Liver (tissue), 9 donors: Measurements from ENCODE around the gene NRROS. TPM values are rescaled to one million over a fixed set of nuclear protein-coding genes. Genes with fewer than 3 reads are reported as not detected.

Experiments
- DNase-seq: peaks from one replicate; pipeline ENCODE4 v3.0.0-alpha.2; 2017; ENCODE audit warnings: low spot score
- H3K27ac ChIP-seq, 2 donors: one replicate each; pipeline ENCODE4 v1.7.0; 2013; ENCODE audit warnings: inconsistent platforms in 2 of 2, low read length in 2 of 2, control low read depth in 1 of 2, low read depth in 1 of 2, mild to moderate bottlenecking in 1 of 2
- H3K27me3 ChIP-seq, 4 donors: one replicate each; pipeline versions ENCODE4 v1.6.1 to v1.7.0; 2013; ENCODE audit warnings: low read length in 3 of 4, inconsistent platforms in 1 of 4, mild to moderate bottlenecking in 1 of 4, moderate library complexity in 1 of 4; ENCODE audit not compliant: control insufficient read depth in 4 of 4, insufficient read depth in 4 of 4
- H3K36me3 ChIP-seq, 4 donors: one replicate each; pipeline versions ENCODE4 v1.6.1 to v1.7.0; 2013; ENCODE audit warnings: low read length in 3 of 4, mild to moderate bottlenecking in 3 of 4, low read depth in 1 of 4, moderate library complexity in 1 of 4; ENCODE audit not compliant: control insufficient read depth in 4 of 4, insufficient read depth in 3 of 4
- H3K4me1 ChIP-seq, 4 donors: one replicate each; pipeline versions ENCODE4 v1.6.1 to v1.7.0; 2013; ENCODE audit warnings: low read length in 3 of 4, mild to moderate bottlenecking in 3 of 4, moderate library complexity in 1 of 4; ENCODE audit not compliant: control insufficient read depth in 4 of 4, insufficient read depth in 4 of 4
- H3K4me3 ChIP-seq, 3 donors: one replicate each; pipeline versions ENCODE4 v1.6.1 to v1.7.0; 2013; ENCODE audit warnings: low read length in 3 of 3, control low read depth in 1 of 3, low read depth in 1 of 3, mild to moderate bottlenecking in 1 of 3
- H3K9ac ChIP-seq, 2 donors: one replicate each; pipeline ENCODE4 v1.7.0; 2013; ENCODE audit warnings: low read length in 2 of 2, mild to moderate bottlenecking in 2 of 2, moderate library complexity in 2 of 2, control low read depth in 1 of 2, low read depth in 1 of 2
- H3K9me3 ChIP-seq, 4 donors: one replicate each; pipeline versions ENCODE4 v1.6.1 to v1.7.0; 2013; ENCODE audit warnings: low read length in 3 of 4; ENCODE audit not compliant: control insufficient read depth in 4 of 4
- ATF3 ChIP-seq: IDR thresholded peaks from 2 replicates; pipeline ENCODE4 v1.6.1; 2016; ENCODE audit warnings: antibody characterized with exemption
- EGR1 ChIP-seq, 2 donors: IDR thresholded peaks; 2 replicates each; pipeline ENCODE4 v1.6.1; 2016 to 2018; ENCODE audit warnings: antibody characterized with exemption in 2 of 2, low read depth in 2 of 2
- FOXA1 ChIP-seq: IDR thresholded peaks from 2 replicates; pipeline ENCODE4 v1.6.1; 2016; ENCODE audit warnings: antibody characterized with exemption
- FOXA2 ChIP-seq: IDR thresholded peaks from 2 replicates; pipeline ENCODE4 v1.6.1; 2016; ENCODE audit warnings: antibody characterized with exemption
- GABPA ChIP-seq, 2 donors: IDR thresholded peaks in 1 of 2; conservative IDR thresholded peaks in 1 of 2; 2 replicates each; pipeline ENCODE4 v1.6.1; 2016; ENCODE audit warnings: antibody characterized with exemption in 2 of 2, mild to moderate bottlenecking in 1 of 2, moderate library complexity in 1 of 2
- HNF4A ChIP-seq, 2 donors: conservative IDR thresholded peaks; 2 replicates each; pipeline ENCODE4 v1.6.1; 2016; ENCODE audit warnings: antibody characterized with exemption in 2 of 2, mild to moderate bottlenecking in 2 of 2
- HNF4G ChIP-seq: IDR thresholded peaks from 2 replicates; pipeline ENCODE4 v1.6.1; 2016; ENCODE audit warnings: antibody characterized with exemption
- JUND ChIP-seq, 2 donors: IDR thresholded peaks; 2 replicates each; pipeline ENCODE4 v1.6.1; 2016; ENCODE audit warnings: antibody characterized with exemption in 2 of 2
- MAX ChIP-seq: IDR thresholded peaks from 2 replicates; pipeline ENCODE4 v1.6.1; 2016; ENCODE audit warnings: antibody characterized with exemption
- NR2F2 ChIP-seq: IDR thresholded peaks from 2 replicates; pipeline ENCODE4 v1.6.1; 2016; ENCODE audit warnings: antibody characterized with exemption
- RAD21 ChIP-seq, 2 donors: IDR thresholded peaks; 2 replicates each; pipeline ENCODE4 v1.6.1; 2016; ENCODE audit warnings: antibody characterized with exemption in 2 of 2, mild to moderate bottlenecking in 2 of 2
- REST ChIP-seq: IDR thresholded peaks from 2 replicates; pipeline ENCODE4 v1.6.1; 2016; ENCODE audit warnings: antibody characterized with exemption, mild to moderate bottlenecking
- RXRA ChIP-seq, 2 donors: IDR thresholded peaks; 2 replicates each; pipeline ENCODE4 v1.6.1; 2017 to 2018; ENCODE audit warnings: antibody characterized with exemption in 2 of 2, mild to moderate bottlenecking in 1 of 2
- SP1 ChIP-seq: IDR thresholded peaks from 2 replicates; pipeline ENCODE4 v1.6.1; 2018; ENCODE audit warnings: antibody characterized with exemption, mild to moderate bottlenecking
- TAF1 ChIP-seq: conservative IDR thresholded peaks from 2 replicates; pipeline ENCODE4 v1.6.1; 2016; ENCODE audit warnings: antibody characterized with exemption, mild to moderate bottlenecking
- YY1 ChIP-seq: IDR thresholded peaks from 2 replicates; pipeline ENCODE4 v1.6.1; 2016; ENCODE audit warnings: antibody characterized with exemption, mild to moderate bottlenecking
- ZBTB33 ChIP-seq: IDR thresholded peaks from 2 replicates; pipeline ENCODE4 v1.6.1; 2016; ENCODE audit warnings: antibody characterized with exemption
- WGBS: extraction: QIAGEN DNeasy Blood & Tissue Kit; methylation state at CpG from one replicate; pipeline ENCODE4 v1.1.7; 2013; 5-methylcytosine and 5-hydroxymethylcytosine counted together
- polyA plus RNA-seq, 2 donors: library from polyadenylated mRNA; stranded (reverse) in 1 of 2; unstranded in 1 of 2; fragments of 200-250 nt in 1 of 2; fragments of >200 nt in 1 of 2; fragmentation: Nextera tagmentation in 1 of 2; extraction: Ambion mirVana in 1 of 2; gene quantifications; one replicate each; pipeline versions ENCODE4 v1.2.1 to v1.2.3, GENCODE V29; 2013 to 2015
- total RNA-seq, 2 donors: library from RNA; depleted of rRNA; stranded (reverse); fragments of >200 nt; gene quantifications; one replicate each; pipeline ENCODE4 v1.2.3, GENCODE V29; 2014
- donor health status: healthy.
- donor health status: healthy.
- donor health status: healthy.
- donor health status: healthy.
- donor health status: healthy.

NRROS gene
- total and polyA plus RNA-seq, 4 donors, result 0.82 to 9.2 (median 3.0) TPM

- Histone ChIP-seq H3K4me1 (peaks cover under 1 to 3% (median 2%) of the 10 kb centered on the region in 4 donors), H3K9me3 (no peaks in the 10 kb centered on the region), H3K4me3 (no peak overlapping the region), H3K27me3 (no peaks in the 10 kb centered on the region), H3K27ac (no peak overlapping the region), H3K9ac (no peak overlapping the region), H3K36me3 (no peaks in the 10 kb centered on the region)
- no peak for DNase-seq
- TF ChIP-seq SP1 (no peak), RAD21 (IDR thresholded peaks at IDR 0.05) (no peak), RXRA (IDR thresholded peaks at IDR 0.05) (no peak)
- WGBS, result 81% methylated on average over 5 of the region's 5 CpGs
Observed at GRCh38 chr3:196706327-196706726, 66.8 kb downstream of the NRROS start.

- Histone ChIP-seq H3K4me1 (peaks cover 4 to 6% (median 5%) of the 10 kb centered on the region in 4 donors), H3K9me3 (no peaks in the 10 kb centered on the region), H3K36me3 (no peaks in the 10 kb centered on the region), H3K4me3 (no peak overlapping the region), H3K27me3 (no peaks in the 10 kb centered on the region), H3K9ac (no peak overlapping the region), H3K27ac (no peak overlapping the region)
- 98% methylated on average over 4 of the region's 4 CpGs for WGBS
- no peak for TF ChIP-seq RAD21 (IDR thresholded peaks at IDR 0.05)
- TF ChIP-seq HNF4G, result no peak
- TF ChIP-seq HNF4A (conservative IDR thresholded peaks at IDR 0.05), result no peak
- TF ChIP-seq YY1, result no peak
- no peak for TF ChIP-seq FOXA1
- TF ChIP-seq ZBTB33, result no peak
- TF ChIP-seq FOXA2, result no peak
- no peak for TF ChIP-seq ATF3
- no peak for DNase-seq
Observed at GRCh38 chr3:196706731-196707130, 67.2 kb downstream of the NRROS start.

GRCh38 chr3:196707566-196707965 is 68.1 kb downstream of the NRROS start:
- WGBS, result 94% methylated on average over 8 of the region's 8 CpGs
- no peak overlapping the region for H3K9ac ChIP-seq
- H3K4me1 ChIP-seq, result peaks cover 4 to 8% (median 6%) of the 10 kb centered on the region in 4 donors
- no peak overlapping the region for H3K4me3 ChIP-seq
- H3K36me3 ChIP-seq, result no peaks in the 10 kb centered on the region
- H3K27me3 ChIP-seq, result no peaks in the 10 kb centered on the region
- no peak overlapping the region for H3K27ac ChIP-seq
- H3K9me3 ChIP-seq, result no peaks in the 10 kb centered on the region
- DNase-seq, result no peak
- TF ChIP-seq REST (no peak), GABPA (IDR thresholded peaks at IDR 0.05 in 1 of 2, conservative IDR thresholded peaks at IDR 0.05 in 1 of 2) (no peak), FOXA2 (no peak), EGR1 (IDR thresholded peaks at IDR 0.05; ENCODE audit: low read depth in 2 of 2) (no peak), NR2F2 (no peak), TAF1 (no peak), MAX (no peak), HNF4A (conservative IDR thresholded peaks at IDR 0.05) (no peak), RXRA (IDR thresholded peaks at IDR 0.05) (no peak), FOXA1 (no peak), JUND (IDR thresholded peaks at IDR 0.05) (no peak), RAD21 (IDR thresholded peaks at IDR 0.05) (no peak), ZBTB33 (no peak)
